K562 (cell line): ENCODE measurements around the gene EEPD1. TPM values are rescaled to one million over a fixed set of nuclear protein-coding genes. Genes with fewer than 3 reads are reported as not detected.

Source experiments
- ATAC-seq: fragments of 200-7000 bp; cut with Tn5 transposase; 3 replicates; pipeline ENCODE4 v1.9.1; 2020; ENCODE audit warnings: moderate library complexity
- BruUV-seq: library from RNA; stranded (reverse); fragments of 400-500 nt; replicated peaks from 2 replicates; lab custom pipeline; 2021; lab: Mats Ljungman, UMichigan
- CTCF ChIA-PET: fragments of 300-600 bp; formaldehyde crosslinking; extraction: SDS; loops from one replicate; lab custom pipeline; 2021; ENCODE audit warnings: low intra/inter-chr PET ratio; lab: Yijun Ruan, JAX
- POLR2A ChIA-PET: fragments of 300-600, 350-650 bp; sonication (Branson Sonifier 250); formaldehyde crosslinking; extraction: SDS; loops from one replicate; lab custom pipeline; 2021; ENCODE audit warnings: antibody characterized with exemption, inconsistent platforms; lab: Yijun Ruan, JAX
- DNase-seq, 4 experiments: peaks; one replicate each; pipeline versions ENCODE4 v3.0.0 to v3.0.0-alpha.2; 2011 to 2018; ENCODE audit warnings: low spot score in 3 of 4, mixed read lengths in 3 of 4; ENCODE audit errors: extremely low read depth in 1 of 4
- FAIRE-seq: peaks from 2 replicates; lab custom pipeline; 2011; peaks lifted over from hg19 to GRCh38; lab: Jason Lieb, UNC
- H2AFZ ChIP-seq: 2 replicates; pipeline ENCODE4 v1.6.0; 2011; ENCODE audit warnings: low read depth, low read length, control low read depth, inconsistent platforms
- H3K27ac ChIP-seq: fragments of 200-600 bp; 3 replicates; pipeline ENCODE4 v1.8.0; 2011; ENCODE audit warnings: low read depth, mild to moderate bottlenecking, control low read depth, inconsistent platforms, low read length, moderate library complexity, mixed read lengths; ENCODE audit errors: extremely low read depth
- H3K27me3 ChIP-seq, 2 experiments: fragments of 300-600 bp in 1 of 2; 2 replicates in 1 of 2; 3 replicates in 1 of 2; pipeline versions ENCODE4 v1.6.0 to v1.8.0; 2011; ENCODE audit warnings: inconsistent platforms in 2 of 2, low read length in 2 of 2, mild to moderate bottlenecking in 1 of 2, mixed read lengths in 1 of 2, moderate library complexity in 1 of 2; ENCODE audit not compliant: control insufficient read depth in 2 of 2, insufficient read depth in 2 of 2
- H3K36me3 ChIP-seq: fragments of 300-600 bp; 3 replicates; pipeline ENCODE4 v1.8.0; 2011; ENCODE audit warnings: mild to moderate bottlenecking, low read length, inconsistent platforms; ENCODE audit not compliant: control insufficient read depth, insufficient read depth
- H3K4me1 ChIP-seq, 2 experiments: fragments of 200-600 bp in 1 of 2; replicated peaks in 1 of 2; 2 replicates in 1 of 2; 3 replicates in 1 of 2; pipeline versions ENCODE4 v1.5.1 to v1.8.0; 2011; ENCODE audit warnings: inconsistent platforms in 2 of 2, low read length in 2 of 2, mild to moderate bottlenecking in 1 of 2, mixed read lengths in 1 of 2, moderate library complexity in 1 of 2; ENCODE audit not compliant: control insufficient read depth in 2 of 2, insufficient read depth in 2 of 2
- H3K4me2 ChIP-seq: 2 replicates; pipeline ENCODE4 v1.6.1; 2011; ENCODE audit warnings: low read length, control low read depth, inconsistent platforms, mixed read lengths; ENCODE audit not compliant: insufficient read depth
- H3K4me3 ChIP-seq: fragments of 200-600 bp; sonication (generic), shearing (Covaris generic); 2 replicates; pipeline ENCODE4 v1.5.1; 2016; ENCODE audit warnings: control low read depth, inconsistent platforms
- H3K79me2 ChIP-seq: fragments of 200-600 bp; 3 replicates; pipeline ENCODE4 v1.8.0; 2011; ENCODE audit warnings: low read length, inconsistent platforms; ENCODE audit not compliant: control insufficient read depth, insufficient read depth
- H3K9ac ChIP-seq, 2 experiments: 2 replicates each; pipeline versions ENCODE4 v1.6.0 to v1.6.1; 2011; ENCODE audit warnings: low read depth in 2 of 2, low read length in 2 of 2, control low read depth in 1 of 2, inconsistent platforms in 1 of 2, mild to moderate bottlenecking in 1 of 2, mixed read lengths in 1 of 2; ENCODE audit not compliant: insufficient read depth in 1 of 2
- H3K9me1 ChIP-seq: one replicate; pipeline ENCODE4 v1.6.0; 2011; ENCODE audit warnings: inconsistent platforms, mild to moderate bottlenecking, low read length, moderate library complexity; ENCODE audit not compliant: control insufficient read depth, insufficient read depth
- H3K9me3 ChIP-seq: replicated peaks from 2 replicates; pipeline ENCODE4 v1.5.1; 2011; ENCODE audit warnings: low read depth, low read length, inconsistent platforms; ENCODE audit not compliant: control insufficient read depth, insufficient read depth
- H4K20me1 ChIP-seq: replicated peaks from 2 replicates; pipeline ENCODE4 v1.6.1; 2011; ENCODE audit warnings: low read length, inconsistent platforms, mixed read lengths; ENCODE audit not compliant: control insufficient read depth, insufficient read depth
- ATF1 ChIP-seq, 2 experiments: fragments of 450-650 bp in 1 of 2; IDR thresholded peaks; 2 replicates each; pipeline ENCODE4 v1.6.1; 2016; ENCODE audit warnings: missing compliant biosample characterization in 1 of 2, missing genetic modification characterization in 1 of 2
- DEAF1 ChIP-seq: fragments of 450-650 bp; formaldehyde crosslinking; IDR thresholded peaks from 2 replicates; pipeline ENCODE4 v1.4.0; 2020; ENCODE audit warnings: mild to moderate bottlenecking, moderate library complexity
- DPF2 ChIP-seq: fragments of 450-650 bp; IDR thresholded peaks from 2 replicates; pipeline ENCODE4 v1.6.1; 2016
- E2F1 ChIP-seq: sonication (generic); formaldehyde crosslinking; IDR thresholded peaks from 2 replicates; pipeline ENCODE4 v1.8.1; 2023; ENCODE audit warnings: mild to moderate bottlenecking, missing genetic modification reagents, moderate library complexity
- FOSL1 ChIP-seq: fragments of 200-800 bp; sonication (Bioruptor generic); conservative IDR thresholded peaks from 2 replicates; pipeline ENCODE4 v1.6.1; 2016; ENCODE audit warnings: missing genetic modification characterization, missing compliant biosample characterization
- FOXP1 ChIP-seq: sonication (generic); formaldehyde crosslinking; IDR thresholded peaks from 2 replicates; pipeline ENCODE4 v1.8.0; 2022; ENCODE audit warnings: mild to moderate bottlenecking, missing genetic modification reagents
- HDAC6 ChIP-seq: IDR thresholded peaks from 2 replicates; pipeline ENCODE4 v1.6.1; 2012; ENCODE audit warnings: low read depth, mild to moderate bottlenecking, control low read depth, inconsistent platforms, low read length, moderate library complexity
- HIVEP1 ChIP-seq: fragments of 250-450 bp; sonication (Bioruptor Pico); IDR thresholded peaks from 2 replicates; pipeline ENCODE4 v1.4.0; 2020; ENCODE audit warnings: mild to moderate bottlenecking
- MEIS2 ChIP-seq: fragments of 450-650 bp; IDR thresholded peaks from 2 replicates; pipeline ENCODE4 v1.6.1; 2014; ENCODE audit warnings: mild to moderate bottlenecking; ENCODE audit not compliant: partially characterized antibody
- RNF2 ChIP-seq: sonication (generic); IDR thresholded peaks from 2 replicates; pipeline ENCODE4 v1.6.1; 2016
- THRA ChIP-seq: fragments of 450-650 bp; IDR thresholded peaks from 2 replicates; pipeline ENCODE4 v1.6.1; 2017; ENCODE audit warnings: mild to moderate bottlenecking, moderate library complexity
- ZNF224 ChIP-seq: sonication (generic); formaldehyde crosslinking; IDR thresholded peaks from 2 replicates; pipeline ENCODE4 v1.8.0; 2022; ENCODE audit warnings: mild to moderate bottlenecking, missing genetic modification reagents
- WGBS: fragments of 100-300 bp; shearing (Covaris generic); methylation state at CpG from one replicate; pipeline ENCODE4 v1.1.6; 2016; ENCODE audit warnings: low coverage, mixed read lengths; ENCODE audit not compliant: insufficient coverage; ENCODE audit errors: missing lambda C conversion rate; 5-methylcytosine and 5-hydroxymethylcytosine counted together
- in situ Hi-C: fragments of 300-500 bp; cut with MboI; formaldehyde crosslinking; loops from 4 replicates; pipeline ENCODE4 v1.15.0; 2018; ENCODE audit warnings: inconsistent platforms, mixed read lengths
- intact Hi-C: fragments of 100-400 bp; cut with micrococcal nuclease; formaldehyde crosslinking; loops from 2 replicates; pipeline ENCODE4 v1.14.2; 2022
- polyA plus RNA-seq, 8 experiments: library from polyadenylated mRNA; depleted of rRNA in 4 of 8; stranded (reverse) in 5 of 8; unstranded in 3 of 8; fragments of >200 nt; fragmentation: Nextera tagmentation in 2 of 8; fragmentation: Illumina TruSeq in 1 of 8; extraction: Ambion mirVana in 2 of 8; extraction: Trizol in 1 of 8; gene quantifications; 2 replicates each; pipeline versions ENCODE4 v1.2.1 to v1.2.3, GENCODE V29; 2011 to 2014; ENCODE audit warnings: inconsistent platforms in 1 of 8, missing spikeins in 1 of 8
- total RNA-seq, 7 experiments: library from RNA; depleted of rRNA in 6 of 7; stranded (reverse); fragments of >200 nt in 6 of 7; fragmentation: Illumina TruSeq in 2 of 7; extraction: Trizol in 2 of 7; gene quantifications; 2 replicates each; pipeline versions ENCODE4 v1.2.1 to v1.2.3, GENCODE V29; 2011 to 2021; ENCODE audit warnings: low replicate concordance in 1 of 7

The EEPD1 gene
- total and polyA plus RNA-seq, 9 of the 15 experiments (the other 6 are each of a cell fraction or from before 2014, with no cell fraction given): 0.01 to 1.5 (median 0.74) TPM; not detected in 1

GRCh38 chr7:36131499-36131898 is 21.6 kb upstream of the EEPD1 start:
- H3K9me1 ChIP-seq: no peaks in the 10 kb centered on the region
- ChIA-PET CTCF (interaction anchor here (0.7 to 3.6 kb wide), 2 partner anchors 160 to 189 kb away, joined by 3 to 22 read pairs; no protein-coding TSS in a partner anchor), POLR2A (interaction anchor here (0.6 kb wide), 1 partner anchor 182 kb away, joined by 3 read pairs; no protein-coding TSS in a partner anchor)
- no peak overlapping the region for H2AFZ ChIP-seq
- intact Hi-C loops: no loop called here
- peaks cover 4 to 24% of the 10 kb centered on the region in 2 experiments; a peak in 4 of 5 replicates for H3K27me3 ChIP-seq
- no peak overlapping the region for H3K9ac ChIP-seq
- BruUV-seq: no TSS peak
- in situ Hi-C loops: no loop called here
- TF ChIP-seq FOXP1 (CRISPR knock-in tag) (no peak), THRA (no peak), HIVEP1 (no peak)
- H3K9me3 ChIP-seq: no peaks in the 10 kb centered on the region
- ATAC-seq (no peak), DNase-seq (no peak), FAIRE-seq (no peak)
- no peaks in the 10 kb centered on the region for H3K36me3 ChIP-seq
- H3K79me2 ChIP-seq: no peaks in the 10 kb centered on the region
- H3K4me3 ChIP-seq: no peak overlapping the region
- H4K20me1 ChIP-seq: no peaks in the 10 kb centered on the region
- no peak overlapping the region for H3K4me2 ChIP-seq
- H3K27ac ChIP-seq: no peak overlapping the region
- no peaks in the 10 kb centered on the region; a peak in 1 of 5 replicates for H3K4me1 ChIP-seq
- under 1% methylated on average over 6 of the region's 7 CpGs for WGBS

- Histone ChIP-seq H3K4me3 (no peak overlapping the region), H3K79me2 (no peaks in the 10 kb centered on the region), H3K9me3 (no peaks in the 10 kb centered on the region), H3K4me2 (no peak overlapping the region), H3K4me1 (no peaks in the 10 kb centered on the region; a peak in 1 of 5 replicates), H3K9me1 (no peaks in the 10 kb centered on the region), H3K36me3 (no peaks in the 10 kb centered on the region), H4K20me1 (no peaks in the 10 kb centered on the region), H2AFZ (no peak overlapping the region), H3K9ac (no peak overlapping the region), H3K27ac (no peak overlapping the region), H3K27me3 (peaks cover 4 to 24% of the 10 kb centered on the region in 2 experiments; a peak in 4 of 5 replicates)
- BruUV-seq: no TSS peak
- under 1% methylated on average over 8 of the region's 8 CpGs for WGBS
- ChIA-PET POLR2A (interaction anchor here (0.6 to 0.7 kb wide), 2 partner anchors 181 to 193 kb away, joined by 3 to 4 read pairs; no protein-coding TSS in a partner anchor), CTCF (interaction anchor here (3.6 kb wide), 1 partner anchor 160 kb away, joined by 22 read pairs; no protein-coding TSS in a partner anchor)
- in situ Hi-C loops: no loop called here
- peak; percentile 72 for ATAC-seq
- DNase-seq: no peak
- no peak for FAIRE-seq
- intact Hi-C loops: loop anchor here (1.0 kb wide), 1 partner anchor 159 kb away; no protein-coding TSS in a partner anchor
- peak; percentile 48 for TF ChIP-seq DEAF1 (CRISPR knock-in tag)
- no peak for TF ChIP-seq DPF2
- no peak for TF ChIP-seq FOSL1 (tag)
- TF ChIP-seq E2F1 (CRISPR knock-in tag): no peak
- TF ChIP-seq RNF2: no peak
- TF ChIP-seq HDAC6: no peak
- no peak for TF ChIP-seq ZNF224
- TF ChIP-seq ATF1 (CRISPR knock-in tag; IDR thresholded peaks at IDR 0.05): no peak
- TF ChIP-seq ATF1 (tag; IDR thresholded peaks at IDR 0.05): no peak
- TF ChIP-seq MEIS2: peak; percentile 27
Observed at GRCh38 chr7:36132012-36132411, 21.0 kb upstream of the EEPD1 start.
